Measurements from ENCODE around the gene RANGAP1.

GRCh38 chr22:41271787-41272186 is 14.2 kb downstream of the RANGAP1 start:
- TF ChIP-seq POLR2A (IDR thresholded peaks at IDR 0.05; ENCODE audit: low read depth, low read length) (no peak), TAF1 (IDR thresholded peaks at IDR 0.05; ENCODE audit: borderline replicate concordance, low read depth, low read length) (no peak)

Data from GM12892 (cell line).